ENCODE measurements around the gene PCSK2.

PCSK2 gene

GRCh38 chr20:17488916-17489600 is 262.2 kb downstream of the PCSK2 start:
- DNase-seq: no peak

- DNase-seq: no peak
Measured at GRCh38 chr20:17490501-17490900, 263.7 kb downstream of the PCSK2 start.

- no peak for DNase-seq
Measured at GRCh38 chr20:17491041-17491440, 264.2 kb downstream of the PCSK2 start.

GRCh38 chr20:17491488-17491887 is 264.6 kb downstream of the PCSK2 start:
- DNase-seq: no peak

- DNase-seq: no peak
Measured at GRCh38 chr20:17493173-17493572, 266.3 kb downstream of the PCSK2 start.

GRCh38 chr20:17494201-17494600 is 267.4 kb downstream of the PCSK2 start:
- DNase-seq: no peak

GRCh38 chr20:17495826-17496225 is 269.0 kb downstream of the PCSK2 start:
- no peak for DNase-seq

- DNase-seq: no peak
Measured at GRCh38 chr20:17497821-17498580, 271.2 kb downstream of the PCSK2 start.

- DNase-seq: no peak
Measured at GRCh38 chr20:17498641-17499040, 271.8 kb downstream of the PCSK2 start.

- DNase-seq: no peak
Measured at GRCh38 chr20:17499041-17499440, 272.2 kb downstream of the PCSK2 start.

GRCh38 chr20:17500271-17500670 is 273.4 kb downstream of the PCSK2 start:
- DNase-seq: no peak

GRCh38 chr20:17500826-17501225 is 274.0 kb downstream of the PCSK2 start:
- DNase-seq: no peak

- DNase-seq: no peak
Measured at GRCh38 chr20:17501701-17502100, 274.9 kb downstream of the PCSK2 start.

- DNase-seq: no peak
Measured at GRCh38 chr20:17502105-17502504, 275.3 kb downstream of the PCSK2 start.

- DNase-seq: no peak
Measured at GRCh38 chr20:17503301-17504065, 276.6 kb downstream of the PCSK2 start.

- DNase-seq: no peak
Measured at GRCh38 chr20:17504066-17504897, 277.4 kb downstream of the PCSK2 start.

GRCh38 chr20:17504898-17505635 is 278.2 kb downstream of the PCSK2 start:
- DNase-seq: no peak

- DNase-seq: no peak
Measured at GRCh38 chr20:17505636-17506517, 279.0 kb downstream of the PCSK2 start.

GRCh38 chr20:17507032-17507431 is 280.2 kb downstream of the PCSK2 start:
- DNase-seq: no peak

- no peak for DNase-seq
Measured at GRCh38 chr20:17507531-17507930, 280.7 kb downstream of the PCSK2 start.

GRCh38 chr20:17508756-17509155 is 281.9 kb downstream of the PCSK2 start:
- no peak for DNase-seq
